Thyroid gland (tissue), 4 donors: Measurements from ENCODE around the gene WNK2. TPM values are rescaled to one million over a fixed set of nuclear protein-coding genes. Genes with fewer than 3 reads are reported as not detected.
A peak's percentile ranks its signal among the peaks of the same experiment; 100 is the strongest.

Experiments
- DNase-seq, 2 donors: peaks; one replicate each; pipeline ENCODE4 v3.0.0-alpha.2; 2019
- H3K27ac ChIP-seq, 3 donors: fragments of 200-600 bp; sonication (generic); 1 replicate in 2 of 3; 2 replicates in 1 of 3; pipeline ENCODE4 v1.5.1; 2016 to 2019; ENCODE audit warnings: mild to moderate bottlenecking in 1 of 3, moderate library complexity in 1 of 3
- H3K27me3 ChIP-seq: fragments of 200-600 bp; sonication (generic); one replicate; pipeline ENCODE4 v1.5.1; 2019
- H3K36me3 ChIP-seq, 2 donors: fragments of 200-600 bp; sonication (generic); one replicate each; pipeline ENCODE4 v1.5.1; 2016 to 2019
- H3K4me1 ChIP-seq, 2 donors: fragments of 200-600 bp; sonication (generic); one replicate each; pipeline ENCODE4 v1.5.1; 2017 to 2019
- H3K4me3 ChIP-seq, 3 donors: fragments of 200-600 bp; sonication (generic); replicated peaks in 1 of 3; 1 replicate in 2 of 3; 2 replicates in 1 of 3; pipeline ENCODE4 v1.5.1; 2016; ENCODE audit warnings: mild to moderate bottlenecking in 1 of 3
- H3K9me3 ChIP-seq: fragments of 200-600 bp; sonication (generic); one replicate; pipeline ENCODE4 v1.5.1; 2017
- CTCF ChIP-seq, 6 experiments: fragments of 200-600 bp in 3 of 6; fragments of 450-650 bp in 3 of 6; sonication (generic) in 3 of 6; IDR thresholded peaks; one replicate each; pipeline ENCODE4 v1.5.1; 2016 to 2019; ENCODE audit warnings: antibody characterized with exemption in 6 of 6, mild to moderate bottlenecking in 2 of 6, inconsistent platforms in 1 of 6, moderate library complexity in 1 of 6
- POLR2A ChIP-seq, 2 donors: fragments of 450-650 bp; IDR thresholded peaks; one replicate each; pipeline ENCODE4 v1.6.1; 2017; ENCODE audit warnings: antibody characterized with exemption in 2 of 2, mild to moderate bottlenecking in 2 of 2, moderate library complexity in 1 of 2
- WGBS, 2 donors: methylation state at CpG; one replicate each; pipeline ENCODE4 v1.1.5; 2017; 5-methylcytosine and 5-hydroxymethylcytosine counted together
- intact Hi-C: fragments of 100-400 bp; cut with DNase I; formaldehyde crosslinking; loops from one replicate; pipeline ENCODE4 v1.15.1; 2023
- total RNA-seq, 4 donors: library from RNA; depleted of rRNA; stranded (reverse); fragments of >200 nt; gene quantifications; one replicate each; pipeline ENCODE4 v1.2.3, GENCODE V29; 2016

WNK2 gene
- total RNA-seq, 4 donors from 2014 or later: 0.94 to 8.5 (median 8.1) TPM

DNA sequence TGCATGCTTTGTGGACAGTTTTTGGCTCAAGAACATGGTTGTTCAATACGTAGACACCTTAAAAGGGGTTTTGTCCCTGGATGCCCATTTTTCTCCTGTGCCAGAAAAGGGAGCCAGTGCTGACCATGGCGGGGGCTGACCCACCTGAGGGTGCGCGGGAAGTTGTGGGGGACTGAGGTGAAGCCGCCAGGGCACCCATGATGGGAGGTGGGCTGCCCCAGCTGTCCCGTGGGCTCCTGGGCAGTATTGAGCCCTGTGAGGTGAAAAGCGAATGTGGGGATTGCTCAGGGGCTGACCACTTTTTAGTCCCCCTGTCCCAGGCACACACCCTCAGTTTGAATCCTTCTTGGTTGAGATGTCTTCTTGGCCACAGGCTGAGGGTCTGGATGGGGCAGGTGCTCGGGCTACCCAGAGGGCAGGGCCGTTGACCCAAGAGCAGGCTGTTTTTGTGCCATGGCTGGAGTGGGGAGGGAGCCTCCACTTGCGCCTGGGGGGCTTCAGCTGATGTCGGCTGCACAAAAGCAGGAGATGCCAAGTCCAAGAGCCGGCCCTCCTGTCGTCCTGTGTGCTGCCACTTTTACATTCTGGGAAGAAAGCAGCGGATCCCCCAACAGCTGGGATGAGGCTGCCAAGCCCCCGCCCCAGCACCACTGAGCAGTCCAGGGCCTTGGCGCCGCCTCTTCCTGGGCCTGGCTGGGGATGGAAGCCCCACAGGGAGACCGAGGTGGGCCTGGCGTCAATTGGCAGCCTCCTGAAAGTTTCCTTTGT, 120.1 kb downstream of the WNK2 start:
- H3K4me1 ChIP-seq: no peaks in the 10 kb centered on the region
- no peaks in the 10 kb centered on the region for H3K9me3 ChIP-seq
- no peak overlapping the region for H3K4me3 ChIP-seq
- H3K27me3 ChIP-seq: no peaks in the 10 kb centered on the region
- intact Hi-C loops: loop anchor here (2.0 to 5.0 kb wide), 2 partner anchors 143 to 192 kb away; no protein-coding TSS in a partner anchor
- no peak overlapping the region for H3K27ac ChIP-seq
- no peaks in the 10 kb centered on the region for H3K36me3 ChIP-seq
- TF ChIP-seq CTCF (IDR thresholded peaks at IDR 0.05) (no peak), POLR2A (IDR thresholded peaks at IDR 0.05) (no peak)
- 85 to 92% methylated on average over 11 to 18 of the region's 19 CpGs for WGBS, 2 donors
- no peak for DNase-seq

DNA sequence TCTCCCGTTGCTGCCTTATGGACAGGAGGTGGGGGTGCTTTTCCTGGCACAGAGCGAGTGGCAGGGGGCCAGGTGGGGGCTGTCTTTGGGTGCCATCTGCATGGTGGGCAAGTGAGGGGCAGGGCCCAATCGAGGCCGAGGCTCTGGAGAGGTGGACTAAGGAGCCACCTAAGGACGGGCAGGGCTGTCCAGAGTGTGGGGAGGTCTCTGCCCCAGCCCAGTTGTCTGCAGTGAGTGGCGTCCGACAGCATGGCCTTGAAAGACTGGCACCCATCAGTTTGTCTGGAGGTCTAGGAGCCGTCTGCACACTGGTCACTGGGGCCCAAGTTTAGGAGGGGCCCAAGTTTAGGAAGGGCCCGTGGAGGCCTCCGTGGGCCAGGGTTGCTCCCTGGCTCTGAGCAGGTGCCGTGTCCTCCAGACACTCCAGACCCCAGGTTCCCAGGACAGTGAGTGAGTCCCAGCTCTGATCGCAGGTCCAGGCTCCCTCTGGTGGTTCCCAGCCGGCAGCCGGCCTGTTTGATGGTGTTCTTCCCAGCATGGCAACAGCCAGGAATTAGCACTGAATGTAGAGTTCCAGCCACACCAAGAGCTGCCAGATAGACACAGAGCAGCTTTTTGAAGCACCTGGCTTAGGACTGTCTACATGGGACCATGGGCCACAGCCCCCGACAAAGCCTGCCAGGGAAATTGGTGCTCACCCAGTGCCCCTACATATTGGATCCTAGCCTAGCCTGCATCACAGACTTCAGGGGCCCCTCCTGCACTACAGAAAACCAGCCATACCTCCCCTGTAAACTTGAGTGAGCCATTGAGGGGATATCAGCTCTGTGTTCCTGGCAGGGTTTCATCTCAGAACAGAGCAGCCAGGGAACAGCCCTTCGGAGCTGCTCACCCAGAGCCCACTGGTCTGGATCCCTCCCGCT, 120.9 kb downstream of the WNK2 start:
- TF ChIP-seq POLR2A (IDR thresholded peaks at IDR 0.05) (no peak), CTCF (IDR thresholded peaks at IDR 0.05) (peak in 5 of 6 experiments; percentile 43 to 66 (median 63))
- Histone ChIP-seq H3K4me3 (no peak overlapping the region), H3K27ac (no peak overlapping the region), H3K27me3 (no peaks in the 10 kb centered on the region), H3K36me3 (no peaks in the 10 kb centered on the region), H3K4me1 (no peaks in the 10 kb centered on the region), H3K9me3 (no peaks in the 10 kb centered on the region)
- intact Hi-C loops: loop anchor here (2.0 to 5.0 kb wide), 2 partner anchors 144 to 193 kb away; no protein-coding TSS in a partner anchor
- DNase-seq: peak; percentile 69 to 71
- 86 to 88% methylated on average over 3 to 9 of the region's 17 CpGs for WGBS, 2 donors

DNA sequence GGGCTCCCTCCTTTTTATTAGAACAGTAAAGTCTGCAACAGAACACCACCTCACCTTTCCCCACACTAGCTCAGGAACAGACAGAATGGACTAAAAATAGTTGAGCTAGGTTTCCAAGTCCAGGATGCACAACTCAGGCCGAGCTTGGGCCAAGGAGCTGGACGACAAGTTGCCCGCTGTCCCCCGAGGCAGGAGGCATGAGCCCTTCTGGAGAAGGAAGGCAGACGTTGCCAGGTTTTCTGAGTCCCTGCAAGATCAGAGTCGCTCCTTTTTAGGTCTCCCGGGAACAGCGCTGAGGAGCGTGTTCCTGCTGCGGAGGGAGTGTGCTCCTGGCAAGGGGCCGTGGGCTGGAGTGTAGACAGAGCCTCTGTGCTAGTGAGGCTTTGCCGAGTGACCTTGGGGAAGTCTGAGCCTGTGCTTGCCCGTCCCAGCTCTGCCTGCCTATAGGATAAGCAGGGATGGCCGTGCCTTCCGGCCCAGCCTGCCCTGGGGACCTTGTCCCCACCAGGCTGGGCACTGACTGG, 121.6 kb downstream of the WNK2 start:
- H3K4me3 ChIP-seq: no peak overlapping the region
- H3K27me3 ChIP-seq: no peaks in the 10 kb centered on the region
- WGBS, 2 donors: 68 to 75% methylated on average over 9 to 12 of the region's 15 CpGs
- no peaks in the 10 kb centered on the region for H3K36me3 ChIP-seq
- no peak for TF ChIP-seq CTCF (IDR thresholded peaks at IDR 0.05)
- TF ChIP-seq POLR2A (IDR thresholded peaks at IDR 0.05): no peak
- H3K4me1 ChIP-seq: no peaks in the 10 kb centered on the region
- DNase-seq: no peak
- no peak overlapping the region for H3K27ac ChIP-seq
- no peaks in the 10 kb centered on the region for H3K9me3 ChIP-seq
- intact Hi-C loops: loop anchor here (2.0 kb wide), 1 partner anchor 145 kb away; no protein-coding TSS in a partner anchor

DNA sequence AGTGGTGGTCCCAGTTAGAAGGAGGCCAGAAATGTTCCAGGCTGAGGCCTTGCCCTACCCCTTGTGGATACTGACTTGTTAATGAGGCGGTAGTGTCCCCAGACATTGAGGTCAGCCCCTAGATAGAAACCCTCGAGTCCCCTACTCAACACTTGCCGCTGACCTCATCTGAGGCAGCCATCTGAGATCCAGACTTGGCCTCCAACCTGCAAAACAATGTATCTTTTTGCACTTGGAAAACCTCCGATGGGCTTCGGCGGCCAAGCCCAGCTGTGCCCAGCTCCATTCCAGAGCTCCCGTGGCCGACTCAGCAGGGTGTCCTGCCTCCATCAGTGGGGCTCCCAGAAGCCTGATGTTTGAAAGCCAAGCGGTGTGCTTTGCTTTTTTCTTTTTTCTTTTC, 122.1 kb downstream of the WNK2 start:
- Histone ChIP-seq H3K27me3 (no peaks in the 10 kb centered on the region), H3K9me3 (no peaks in the 10 kb centered on the region), H3K4me1 (no peaks in the 10 kb centered on the region), H3K27ac (no peak overlapping the region), H3K4me3 (no peak overlapping the region), H3K36me3 (no peaks in the 10 kb centered on the region)
- no peak for DNase-seq
- TF ChIP-seq CTCF (IDR thresholded peaks at IDR 0.05): no peak
- no peak for TF ChIP-seq POLR2A (IDR thresholded peaks at IDR 0.05)
- intact Hi-C loops: no loop called here
- 86 to 89% methylated on average over 9 of the region's 9 CpGs for WGBS, 2 donors
